ENCODE data around the gene GRP.
"Not testable (repeated sequence)": the region's sequence is repeated elsewhere in the genome, so short reads cannot be mapped to it uniquely, and the experiment has no call there.

Gene GRP

DNA sequence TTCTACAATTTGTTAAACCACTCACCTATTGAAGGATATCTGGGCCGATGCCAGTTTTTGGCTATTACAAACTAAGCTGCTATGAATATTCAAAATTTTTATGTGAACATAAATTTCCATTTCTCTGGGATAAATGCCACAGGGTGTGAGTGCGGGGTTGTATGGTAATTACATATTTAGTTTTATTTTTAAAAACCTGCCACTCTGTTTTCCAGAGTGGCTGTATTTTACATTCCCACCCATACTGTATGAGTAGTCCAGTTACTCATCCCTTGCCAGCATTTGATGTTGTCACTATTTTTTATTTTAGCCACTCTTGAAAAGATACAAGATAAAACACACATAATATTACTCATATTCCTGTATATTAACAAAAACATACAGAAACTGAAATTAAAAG lies 22.9 kb downstream of the GRP start:
- TF ChIP-seq ZNF565 (CRISPR knock-in tag; conservative IDR thresholded peaks at IDR 0.05; ENCODE audit: low read depth): no peak
- TF ChIP-seq PPARA (CRISPR knock-in tag; IDR thresholded peaks at IDR 0.05; ENCODE audit: borderline replicate concordance): no peak
- no peak for ATAC-seq

DNA sequence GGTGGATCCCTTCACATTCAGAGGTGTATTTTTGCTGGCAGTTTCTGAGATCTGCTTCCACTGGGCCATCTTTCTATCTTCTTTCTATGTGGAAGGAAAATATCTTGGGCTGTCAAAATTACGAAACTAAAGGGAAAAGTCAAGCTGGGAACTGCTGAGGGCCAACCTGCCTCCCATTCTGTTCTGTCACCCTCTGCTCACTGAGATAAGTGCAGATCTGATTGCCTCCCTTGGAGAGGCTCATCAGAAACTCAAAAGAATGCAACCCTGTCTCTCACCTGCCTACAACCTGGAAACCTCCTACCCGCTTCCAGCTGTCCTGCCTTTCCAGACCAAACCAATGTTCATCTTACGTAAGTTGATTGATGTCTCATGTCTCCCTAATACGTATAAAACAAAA lies 26.8 kb downstream of the GRP start:
- TF ChIP-seq ISL1 (CRISPR knock-in tag; IDR thresholded peaks at IDR 0.05) (no peak), TOX (CRISPR knock-in tag; IDR thresholded peaks at IDR 0.05; ENCODE audit: borderline replicate concordance) (no peak), RARB (CRISPR knock-in tag; IDR thresholded peaks at IDR 0.05) (no peak), PPARA (CRISPR knock-in tag; IDR thresholded peaks at IDR 0.05; ENCODE audit: borderline replicate concordance) (no peak), ZNF565 (CRISPR knock-in tag; conservative IDR thresholded peaks at IDR 0.05; ENCODE audit: low read depth) (no peak), ESRRG (CRISPR knock-in tag; IDR thresholded peaks at IDR 0.05) (no peak), CSDC2 (CRISPR knock-in tag; IDR thresholded peaks at IDR 0.05) (no peak), ZFP30 (CRISPR knock-in tag; IDR thresholded peaks at IDR 0.05) (no peak)
- TF ChIP-seq, protein P1, sequence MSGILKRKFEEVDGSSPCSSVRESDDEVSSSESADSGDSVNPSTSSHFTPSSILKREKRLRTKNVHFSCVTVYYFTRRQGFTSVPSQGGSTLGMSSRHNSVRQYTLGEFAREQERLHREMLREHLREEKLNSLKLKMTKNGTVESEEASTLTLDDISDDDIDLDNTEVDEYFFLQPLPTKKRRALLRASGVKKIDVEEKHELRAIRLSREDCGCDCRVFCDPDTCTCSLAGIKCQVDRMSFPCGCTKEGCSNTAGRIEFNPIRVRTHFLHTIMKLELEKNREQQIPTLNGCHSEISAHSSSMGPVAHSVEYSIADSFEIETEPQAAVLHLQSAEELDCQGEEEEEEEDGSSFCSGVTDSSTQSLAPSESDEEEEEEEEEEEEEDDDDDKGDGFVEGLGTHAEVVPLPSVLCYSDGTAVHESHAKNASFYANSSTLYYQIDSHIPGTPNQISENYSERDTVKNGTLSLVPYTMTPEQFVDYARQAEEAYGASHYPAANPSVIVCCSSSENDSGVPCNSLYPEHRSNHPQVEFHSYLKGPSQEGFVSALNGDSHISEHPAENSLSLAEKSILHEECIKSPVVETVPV (CRISPR knock-in tag; IDR thresholded peaks at IDR 0.05): no peak
- TF ChIP-seq, protein P2, sequence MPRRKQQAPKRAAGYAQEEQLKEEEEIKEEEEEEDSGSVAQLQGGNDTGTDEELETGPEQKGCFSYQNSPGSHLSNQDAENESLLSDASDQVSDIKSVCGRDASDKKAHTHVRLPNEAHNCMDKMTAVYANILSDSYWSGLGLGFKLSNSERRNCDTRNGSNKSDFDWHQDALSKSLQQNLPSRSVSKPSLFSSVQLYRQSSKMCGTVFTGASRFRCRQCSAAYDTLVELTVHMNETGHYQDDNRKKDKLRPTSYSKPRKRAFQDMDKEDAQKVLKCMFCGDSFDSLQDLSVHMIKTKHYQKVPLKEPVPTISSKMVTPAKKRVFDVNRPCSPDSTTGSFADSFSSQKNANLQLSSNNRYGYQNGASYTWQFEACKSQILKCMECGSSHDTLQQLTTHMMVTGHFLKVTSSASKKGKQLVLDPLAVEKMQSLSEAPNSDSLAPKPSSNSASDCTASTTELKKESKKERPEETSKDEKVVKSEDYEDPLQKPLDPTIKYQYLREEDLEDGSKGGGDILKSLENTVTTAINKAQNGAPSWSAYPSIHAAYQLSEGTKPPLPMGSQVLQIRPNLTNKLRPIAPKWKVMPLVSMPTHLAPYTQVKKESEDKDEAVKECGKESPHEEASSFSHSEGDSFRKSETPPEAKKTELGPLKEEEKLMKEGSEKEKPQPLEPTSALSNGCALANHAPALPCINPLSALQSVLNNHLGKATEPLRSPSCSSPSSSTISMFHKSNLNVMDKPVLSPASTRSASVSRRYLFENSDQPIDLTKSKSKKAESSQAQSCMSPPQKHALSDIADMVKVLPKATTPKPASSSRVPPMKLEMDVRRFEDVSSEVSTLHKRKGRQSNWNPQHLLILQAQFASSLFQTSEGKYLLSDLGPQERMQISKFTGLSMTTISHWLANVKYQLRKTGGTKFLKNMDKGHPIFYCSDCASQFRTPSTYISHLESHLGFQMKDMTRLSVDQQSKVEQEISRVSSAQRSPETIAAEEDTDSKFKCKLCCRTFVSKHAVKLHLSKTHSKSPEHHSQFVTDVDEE (CRISPR knock-in tag; IDR thresholded peaks at IDR 0.05): no peak
- ATAC-seq: no peak

DNA sequence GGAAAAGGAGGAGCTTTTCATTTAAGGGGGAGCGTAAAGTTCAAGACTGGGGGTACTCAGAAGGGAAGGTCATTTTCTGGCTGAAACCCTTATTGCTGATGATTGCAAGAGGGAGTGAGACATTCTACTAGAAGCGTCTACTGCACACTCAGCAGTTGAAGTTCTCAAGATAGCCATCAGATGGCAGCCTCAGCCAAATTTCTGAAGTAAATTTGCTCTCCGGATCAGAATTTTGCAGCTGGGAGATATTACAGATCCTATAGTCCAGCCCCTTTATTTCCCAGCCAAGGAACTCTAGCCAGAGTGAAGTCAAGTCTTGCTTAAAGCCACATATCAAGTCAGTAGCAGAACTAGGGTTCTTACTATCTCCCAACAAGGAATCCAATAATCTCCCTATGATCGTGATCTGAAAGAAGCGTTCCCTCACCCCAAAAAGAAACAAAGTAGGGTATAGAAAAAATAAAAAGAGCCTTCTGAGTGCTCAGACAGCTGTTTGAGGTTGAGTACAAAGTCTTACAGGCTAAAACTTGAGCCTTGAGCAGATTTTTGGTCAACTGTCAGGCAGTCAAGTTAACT lies 29.3 kb downstream of the GRP start:
- ATAC-seq: peak; percentile 99
- TF ChIP-seq PPARA (CRISPR knock-in tag; IDR thresholded peaks at IDR 0.05; ENCODE audit: borderline replicate concordance) (no peak), GLIS3 (CRISPR knock-in tag; IDR thresholded peaks at IDR 0.05) (no peak)
- TF ChIP-seq, protein P3, sequence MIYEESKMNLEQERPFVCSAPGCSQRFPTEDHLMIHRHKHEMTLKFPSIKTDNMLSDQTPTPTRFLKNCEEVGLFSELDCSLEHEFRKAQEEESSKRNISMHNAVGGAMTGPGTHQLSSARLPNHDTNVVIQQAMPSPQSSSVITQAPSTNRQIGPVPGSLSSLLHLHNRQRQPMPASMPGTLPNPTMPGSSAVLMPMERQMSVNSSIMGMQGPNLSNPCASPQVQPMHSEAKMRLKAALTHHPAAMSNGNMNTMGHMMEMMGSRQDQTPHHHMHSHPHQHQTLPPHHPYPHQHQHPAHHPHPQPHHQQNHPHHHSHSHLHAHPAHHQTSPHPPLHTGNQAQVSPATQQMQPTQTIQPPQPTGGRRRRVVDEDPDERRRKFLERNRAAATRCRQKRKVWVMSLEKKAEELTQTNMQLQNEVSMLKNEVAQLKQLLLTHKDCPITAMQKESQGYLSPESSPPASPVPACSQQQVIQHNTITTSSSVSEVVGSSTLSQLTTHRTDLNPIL (CRISPR knock-in tag; IDR thresholded peaks at IDR 0.05; ENCODE audit: low read depth): no peak

DNA sequence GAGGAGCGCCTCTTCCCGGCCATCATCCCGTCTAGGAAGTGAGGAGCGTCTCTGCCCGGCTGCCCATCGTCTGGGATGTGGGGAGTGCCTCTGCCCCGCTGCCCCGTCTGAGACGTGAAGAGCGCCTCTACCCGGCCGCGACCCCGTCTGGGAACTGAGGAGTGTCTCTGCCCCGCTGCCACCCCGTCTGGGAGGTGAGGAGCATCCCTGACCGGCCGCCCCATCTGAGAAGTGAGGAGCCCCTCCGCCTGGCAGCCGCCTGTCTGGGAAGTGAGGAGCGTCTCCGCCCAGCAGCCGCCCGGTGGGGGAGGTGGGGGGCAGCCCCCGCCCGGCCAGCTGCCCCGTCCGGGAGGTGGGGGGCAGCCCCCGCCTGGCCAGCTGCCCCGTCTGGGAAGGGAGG lies 35.5 kb downstream of the GRP start:
- ATAC-seq: not testable (repeated sequence)

DNA sequence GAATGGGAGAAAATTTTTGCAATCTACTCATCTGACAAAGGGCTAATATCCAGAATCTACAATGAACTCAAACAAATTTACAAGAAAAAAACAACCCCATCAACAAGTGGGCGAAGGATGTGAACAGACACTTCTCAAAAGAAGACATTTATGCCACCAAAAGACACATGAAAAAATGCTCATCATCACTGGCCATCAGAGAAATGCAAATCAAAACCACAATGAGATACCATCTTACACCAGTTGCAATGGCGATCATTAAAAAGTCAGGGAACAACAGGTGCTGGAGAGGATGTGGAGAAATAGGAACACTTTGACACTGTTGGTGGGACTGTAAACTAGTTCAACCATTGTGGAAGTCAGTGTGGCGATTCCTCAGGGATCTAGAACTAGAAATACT lies 41.9 kb downstream of the GRP start:
- ATAC-seq: not testable (repeated sequence)

DNA sequence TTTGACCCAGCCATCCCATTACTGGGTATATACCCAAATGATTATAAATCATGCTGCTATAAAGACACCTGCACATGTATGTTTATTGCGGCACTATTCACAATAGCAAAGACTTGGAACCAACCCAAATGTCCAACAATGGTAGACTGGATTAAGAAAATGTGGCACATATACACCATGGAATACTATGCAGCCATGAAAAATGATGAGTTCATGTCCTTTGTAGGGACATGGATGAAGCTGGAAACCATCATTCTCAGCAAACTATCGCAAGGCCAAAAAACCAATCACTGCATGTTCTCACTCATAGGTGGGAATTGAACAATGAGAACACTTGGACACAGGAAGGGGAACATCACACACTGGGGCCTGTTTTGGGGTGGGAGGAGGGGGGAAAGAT lies 42.3 kb downstream of the GRP start:
- ATAC-seq: not testable (repeated sequence)

DNA sequence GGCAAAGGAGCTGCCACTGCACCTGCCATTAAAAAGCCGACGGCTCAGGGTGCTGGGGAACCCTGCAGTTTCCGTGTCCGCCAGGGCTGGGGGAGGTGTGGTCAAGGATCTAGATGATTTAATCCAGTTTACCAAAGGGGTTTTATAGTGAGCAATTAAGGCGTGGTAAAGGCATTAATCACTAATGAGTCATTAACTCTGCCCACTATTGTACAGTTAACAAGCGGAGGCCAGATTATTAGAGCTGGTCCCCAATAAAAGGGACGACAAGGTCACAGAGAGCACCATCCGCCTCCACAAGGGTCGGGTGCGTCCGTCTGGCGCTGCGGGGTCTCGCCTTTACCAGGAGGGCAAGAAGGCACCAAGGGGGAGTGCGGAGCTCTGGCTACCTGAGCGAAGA lies 43.7 kb downstream of the GRP start:
- TF ChIP-seq, protein P2 (CRISPR knock-in tag; IDR thresholded peaks at IDR 0.05): no peak
- TF ChIP-seq CSDC2 (CRISPR knock-in tag; IDR thresholded peaks at IDR 0.05) (no peak), BACH2 (CRISPR knock-in tag; IDR thresholded peaks at IDR 0.05; ENCODE audit: borderline replicate concordance) (no peak), TOX (CRISPR knock-in tag; IDR thresholded peaks at IDR 0.05; ENCODE audit: borderline replicate concordance) (no peak), GLIS3 (CRISPR knock-in tag; IDR thresholded peaks at IDR 0.05) (no peak)
- TF ChIP-seq, protein P4, sequence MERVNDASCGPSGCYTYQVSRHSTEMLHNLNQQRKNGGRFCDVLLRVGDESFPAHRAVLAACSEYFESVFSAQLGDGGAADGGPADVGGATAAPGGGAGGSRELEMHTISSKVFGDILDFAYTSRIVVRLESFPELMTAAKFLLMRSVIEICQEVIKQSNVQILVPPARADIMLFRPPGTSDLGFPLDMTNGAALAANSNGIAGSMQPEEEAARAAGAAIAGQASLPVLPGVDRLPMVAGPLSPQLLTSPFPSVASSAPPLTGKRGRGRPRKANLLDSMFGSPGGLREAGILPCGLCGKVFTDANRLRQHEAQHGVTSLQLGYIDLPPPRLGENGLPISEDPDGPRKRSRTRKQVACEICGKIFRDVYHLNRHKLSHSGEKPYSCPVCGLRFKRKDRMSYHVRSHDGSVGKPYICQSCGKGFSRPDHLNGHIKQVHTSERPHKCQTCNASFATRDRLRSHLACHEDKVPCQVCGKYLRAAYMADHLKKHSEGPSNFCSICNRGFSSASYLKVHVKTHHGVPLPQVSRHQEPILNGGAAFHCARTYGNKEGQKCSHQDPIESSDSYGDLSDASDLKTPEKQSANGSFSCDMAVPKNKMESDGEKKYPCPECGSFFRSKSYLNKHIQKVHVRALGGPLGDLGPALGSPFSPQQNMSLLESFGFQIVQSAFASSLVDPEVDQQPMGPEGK (CRISPR knock-in tag; IDR thresholded peaks at IDR 0.05; ENCODE audit: borderline replicate concordance): no peak
- TF ChIP-seq, protein P5, sequence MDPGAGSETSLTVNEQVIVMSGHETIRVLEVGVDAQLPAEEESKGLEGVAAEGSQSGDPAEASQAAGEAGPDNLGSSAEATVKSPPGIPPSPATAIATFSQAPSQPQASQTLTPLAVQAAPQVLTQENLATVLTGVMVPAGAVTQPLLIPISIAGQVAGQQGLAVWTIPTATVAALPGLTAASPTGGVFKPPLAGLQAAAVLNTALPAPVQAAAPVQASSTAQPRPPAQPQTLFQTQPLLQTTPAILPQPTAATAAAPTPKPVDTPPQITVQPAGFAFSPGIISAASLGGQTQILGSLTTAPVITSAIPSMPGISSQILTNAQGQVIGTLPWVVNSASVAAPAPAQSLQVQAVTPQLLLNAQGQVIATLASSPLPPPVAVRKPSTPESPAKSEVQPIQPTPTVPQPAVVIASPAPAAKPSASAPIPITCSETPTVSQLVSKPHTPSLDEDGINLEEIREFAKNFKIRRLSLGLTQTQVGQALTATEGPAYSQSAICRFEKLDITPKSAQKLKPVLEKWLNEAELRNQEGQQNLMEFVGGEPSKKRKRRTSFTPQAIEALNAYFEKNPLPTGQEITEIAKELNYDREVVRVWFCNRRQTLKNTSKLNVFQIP (CRISPR knock-in tag; IDR thresholded peaks at IDR 0.05; ENCODE audit: borderline replicate concordance, low read depth): no peak
- no peak for ATAC-seq
